GM12891 (cell line): ENCODE results near the gene PRKCI.

Experiments
- PAX5 ChIP-seq: IDR thresholded peaks from 2 replicates; pipeline ENCODE4 v1.6.1; 2011; ENCODE audit warnings: low read length, moderate library complexity, mild to moderate bottlenecking; ENCODE audit not compliant: insufficient read depth, severe bottlenecking
- POLR2A ChIP-seq: IDR thresholded peaks from 2 replicates; pipeline ENCODE4 v1.6.1; 2011; ENCODE audit warnings: low read depth, low read length, control low read depth
- POLR2AphosphoS5 ChIP-seq: IDR thresholded peaks from 2 replicates; pipeline ENCODE4 v1.6.1; 2011; ENCODE audit warnings: low read depth, low read length, control low read depth
- SPI1 ChIP-seq: IDR thresholded peaks from 2 replicates; pipeline ENCODE4 v1.6.1; 2011; ENCODE audit warnings: low read depth, low read length, control low read depth
- TAF1 ChIP-seq: IDR thresholded peaks from 2 replicates; pipeline ENCODE4 v1.6.1; 2011; ENCODE audit warnings: low read depth, low read length, control low read depth

GRCh38 chr3:170338690-170339340, 116.6 kb downstream of the PRKCI start:
- TF ChIP-seq POLR2A = no peak
- no peak for TF ChIP-seq POLR2AphosphoS5
- TF ChIP-seq TAF1 = no peak
- TF ChIP-seq SPI1 = no peak
- TF ChIP-seq PAX5 = no peak
